H1 (cell line): Measurements from ENCODE around the gene GIPC2. TPM values are rescaled to one million over a fixed set of nuclear protein-coding genes. Genes with fewer than 3 reads are reported as not detected.

ENCODE experiments used
- CTCF ChIA-PET: fragments of 300-600 bp; sonication (Branson Sonifier 250); formaldehyde crosslinking; loops from one replicate; lab custom pipeline; 2021; ENCODE audit not compliant: partially characterized antibody; lab: Charles Lee
- POLR2A ChIA-PET: fragments of 300-600 bp; sonication (Branson Sonifier 250); formaldehyde crosslinking; loops from one replicate; lab custom pipeline; 2021; ENCODE audit warnings: inconsistent platforms; ENCODE audit not compliant: partially characterized antibody; lab: Charles Lee
- DNase-seq, 2 experiments: peaks; one replicate each; pipeline versions ENCODE4 v3.0.0 to v3.0.0-alpha.2; 2010 to 2022; ENCODE audit warnings: low spot score in 2 of 2, low read depth in 1 of 2, mixed read lengths in 1 of 2
- FAIRE-seq: peaks from 2 replicates; lab custom pipeline; 2011; peaks lifted over from hg19 to GRCh38; lab: Jason Lieb, UNC
- H2AFZ ChIP-seq: 2 replicates; pipeline ENCODE4 v1.8.1; 2012; ENCODE audit warnings: low read length, inconsistent platforms
- H2AK5ac ChIP-seq: 2 replicates; pipeline ENCODE4 v1.6.1; 2013; ENCODE audit warnings: low read depth, low read length
- H2BK120ac ChIP-seq: replicated peaks from 2 replicates; pipeline ENCODE3; 2013; ENCODE audit warnings: low read depth, low read length, inconsistent platforms
- H2BK12ac ChIP-seq: 2 replicates; pipeline ENCODE4 v1.6.1; 2013; ENCODE audit warnings: low read depth, low read length
- H2BK15ac ChIP-seq: 2 replicates; pipeline ENCODE4 v1.6.1; 2013; ENCODE audit warnings: low read length
- H2BK20ac ChIP-seq: 2 replicates; pipeline ENCODE4 v1.6.1; 2013; ENCODE audit warnings: low read length
- H2BK5ac ChIP-seq: 2 replicates; pipeline ENCODE4 v1.6.1; 2013; ENCODE audit warnings: low read depth, low read length
- H3K14ac ChIP-seq: 2 replicates; pipeline ENCODE4 v1.6.1; 2013; ENCODE audit warnings: inconsistent platforms; ENCODE audit not compliant: insufficient read length
- H3K18ac ChIP-seq: 2 replicates; pipeline ENCODE4 v1.6.1; 2013; ENCODE audit warnings: low read length; ENCODE audit errors: extremely low read depth
- H3K23ac ChIP-seq: 2 replicates; pipeline ENCODE4 v1.6.1; 2013; ENCODE audit warnings: inconsistent platforms; ENCODE audit not compliant: insufficient read length
- H3K23me2 ChIP-seq: 2 replicates; pipeline ENCODE4 v1.6.1; 2013; ENCODE audit warnings: low read depth, low read length
- H3K27ac ChIP-seq: 2 replicates; pipeline ENCODE4 v1.6.1; 2011; ENCODE audit warnings: low read depth, low read length, inconsistent platforms
- H3K27me3 ChIP-seq, 4 experiments: replicated peaks in 1 of 4; 1 replicate in 1 of 4; 2 replicates in 3 of 4; pipeline versions ENCODE4 v1.6.1 to v1.8.1; 2011 to 2013; ENCODE audit warnings: low read length in 3 of 4, mild to moderate bottlenecking in 3 of 4, inconsistent platforms in 2 of 4, mixed read lengths in 2 of 4, moderate library complexity in 1 of 4; ENCODE audit not compliant: control insufficient read depth in 3 of 4, insufficient read depth in 3 of 4; ENCODE audit errors: extremely low read depth in 1 of 4
- H3K36me3 ChIP-seq, 4 experiments: 2 replicates each; pipeline versions ENCODE4 v1.6.1 to v1.8.1; 2011 to 2013; ENCODE audit warnings: mild to moderate bottlenecking in 4 of 4, low read length in 3 of 4, moderate library complexity in 2 of 4, control low read depth in 1 of 4, inconsistent platforms in 1 of 4; ENCODE audit not compliant: insufficient read depth in 4 of 4, control insufficient read depth in 2 of 4
- H3K4ac ChIP-seq: replicated peaks from 2 replicates; pipeline ENCODE3; 2013; ENCODE audit warnings: low read length, low read depth, mixed read lengths, inconsistent platforms; ENCODE audit not compliant: insufficient read length
- H3K4me1 ChIP-seq, 4 experiments: replicated peaks in 1 of 4; 1 replicate in 1 of 4; 2 replicates in 3 of 4; pipeline versions ENCODE4 v1.6.1 to v1.8.1; 2011 to 2013; ENCODE audit warnings: low read length in 3 of 4, inconsistent platforms in 2 of 4, mixed read lengths in 1 of 4; ENCODE audit not compliant: insufficient read depth in 4 of 4, control insufficient read depth in 3 of 4
- H3K4me2 ChIP-seq, 2 experiments: 2 replicates each; pipeline versions ENCODE4 v1.6.1 to v1.8.1; 2011 to 2013; ENCODE audit warnings: low read depth in 2 of 2, low read length in 2 of 2, control low read depth in 1 of 2, inconsistent platforms in 1 of 2, mild to moderate bottlenecking in 1 of 2; ENCODE audit not compliant: insufficient read depth in 1 of 2
- H3K4me3 ChIP-seq, 4 experiments: fragments of 200-600, 300-600 bp in 1 of 4; sonication (generic), shearing (Covaris generic), sonication (Bioruptor Twin) in 1 of 4; 2 replicates each; pipeline versions ENCODE4 v1.5.1 to v1.8.1; 2011 to 2016; ENCODE audit warnings: low read length in 4 of 4, low read depth in 3 of 4, control low read depth in 2 of 4, inconsistent platforms in 2 of 4, mild to moderate bottlenecking in 2 of 4, mixed read lengths in 1 of 4, moderate library complexity in 1 of 4; ENCODE audit not compliant: insufficient read depth in 2 of 4; ENCODE audit errors: extremely low read depth in 1 of 4
- H3K56ac ChIP-seq: replicated peaks from 2 replicates; pipeline ENCODE3; 2013; ENCODE audit warnings: low read depth, mild to moderate bottlenecking, mixed read lengths, low read length, inconsistent platforms; ENCODE audit not compliant: insufficient read length
- H3K79me1 ChIP-seq: 2 replicates; pipeline ENCODE4 v1.6.1; 2013; ENCODE audit warnings: low read depth, low read length, control low read depth
- H3K79me2 ChIP-seq, 2 experiments: 2 replicates each; pipeline versions ENCODE4 v1.6.1 to v1.8.1; 2012 to 2013; ENCODE audit warnings: low read length in 2 of 2, mild to moderate bottlenecking in 2 of 2, inconsistent platforms in 1 of 2; ENCODE audit not compliant: insufficient read depth in 2 of 2, control insufficient read depth in 1 of 2
- H3K9ac ChIP-seq, 4 experiments: replicated peaks in 1 of 4; 1 replicate in 1 of 4; 2 replicates in 3 of 4; pipeline versions ENCODE4 v1.6.1 to v1.8.1; 2011 to 2013; ENCODE audit warnings: low read depth in 3 of 4, low read length in 3 of 4, control low read depth in 2 of 4, mild to moderate bottlenecking in 2 of 4, moderate library complexity in 2 of 4, inconsistent platforms in 1 of 4; ENCODE audit errors: extremely low read depth in 1 of 4
- H3K9me3 ChIP-seq, 2 experiments: 2 replicates each; pipeline versions ENCODE4 v1.6.1 to v1.8.1; 2012 to 2013; ENCODE audit warnings: mild to moderate bottlenecking in 2 of 2, moderate library complexity in 2 of 2, control low read depth in 1 of 2, inconsistent platforms in 1 of 2, low read depth in 1 of 2, low read length in 1 of 2, mixed read lengths in 1 of 2; ENCODE audit not compliant: insufficient read depth in 2 of 2
- H4K20me1 ChIP-seq, 2 experiments: replicated peaks in 1 of 2; 2 replicates each; pipeline versions ENCODE3 to v1.8.1; 2011 to 2013; ENCODE audit warnings: inconsistent platforms in 2 of 2, low read length in 2 of 2, mild to moderate bottlenecking in 1 of 2; ENCODE audit not compliant: insufficient read depth in 2 of 2, control insufficient read depth in 1 of 2
- H4K5ac ChIP-seq: 2 replicates; pipeline ENCODE4 v1.6.1; 2013; ENCODE audit warnings: low read length, low read depth, mixed read lengths, inconsistent platforms; ENCODE audit not compliant: insufficient read length
- H4K8ac ChIP-seq: 2 replicates; pipeline ENCODE4 v1.8.0; 2013; ENCODE audit warnings: mild to moderate bottlenecking, moderate library complexity, low read length, inconsistent platforms; ENCODE audit not compliant: insufficient read depth; ENCODE audit errors: extremely low read depth
- H4K91ac ChIP-seq: replicated peaks from 2 replicates; pipeline ENCODE3; 2013; ENCODE audit warnings: low read length, mixed read lengths, inconsistent platforms; ENCODE audit not compliant: insufficient read length
- ZNF274 ChIP-seq: IDR thresholded peaks from 2 replicates; pipeline ENCODE4 v1.7.0; 2012; ENCODE audit warnings: low read length, borderline replicate concordance; ENCODE audit errors: extremely low read depth
- WGBS, 2 experiments: shearing (Covaris generic) in 1 of 2; methylation state at CpG; one replicate each; pipeline versions ENCODE4 v1.1.6 to v1.1.7; 2013 to 2015; ENCODE audit warnings: low lambda C conversion rate in 2 of 2, mixed read lengths in 2 of 2, inconsistent platforms in 1 of 2, low coverage in 1 of 2, missing lambda C conversion rate in 1 of 2; ENCODE audit not compliant: insufficient replicate concordance in 2 of 2, insufficient coverage in 1 of 2, insufficient read length in 1 of 2; ENCODE audit errors: extremely low coverage in 1 of 2, missing lambda C conversion rate in 1 of 2; 5-methylcytosine and 5-hydroxymethylcytosine counted together
- polyA plus RNA-seq, 7 experiments: library from polyadenylated mRNA; depleted of rRNA in 3 of 7; stranded (reverse) in 5 of 7; unstranded in 2 of 7; fragments of >200 nt in 5 of 7; fragments of 200-250 nt in 2 of 7; gene quantifications; 1 replicate in 5 of 7; 2 replicates in 1 of 7; 4 replicates in 1 of 7; pipeline versions ENCODE4 v1.2.1 to v1.2.3, GENCODE V29; 2011 to 2013; ENCODE audit warnings: missing spikeins in 2 of 7, mixed read lengths in 2 of 7
- total RNA-seq: library from RNA; stranded (reverse); fragmentation: NEBNext Ultra II Directional; extraction: Animal tissue kit (Norgen Biotek cat#: 25700); gene quantifications from 2 replicates; pipeline ENCODE4 v1.2.1, GENCODE V29; 2021

Gene GIPC2
- total and polyA plus RNA-seq, 2 of the 8 experiments (the other 6 are each of a cell fraction or from before 2014, with no cell fraction given), result 0.29 to 0.69 TPM

DNA sequence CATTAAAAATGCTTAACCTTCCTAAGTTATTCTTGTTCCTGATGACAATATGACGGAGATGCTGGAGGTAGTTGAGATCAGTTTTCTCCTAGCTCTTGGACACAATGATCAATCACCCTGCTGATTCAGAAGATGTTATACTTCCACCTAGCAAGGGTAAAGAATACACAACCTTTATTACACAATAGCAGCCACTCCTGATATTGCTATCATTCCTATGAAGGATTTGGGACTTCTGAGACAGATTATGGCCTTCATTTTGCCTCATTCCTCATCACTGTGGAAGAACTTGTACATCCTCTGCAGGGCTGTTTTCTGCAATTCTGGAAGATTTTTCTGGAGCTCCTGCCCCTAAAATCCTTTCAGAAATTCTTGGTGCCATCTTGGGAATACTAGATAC, 47.8 kb downstream of the GIPC2 start:
- no peaks in the 10 kb centered on the region for H4K20me1 ChIP-seq
- H3K27ac ChIP-seq, result no peak overlapping the region
- DNase-seq, result no peak
- H2BK120ac ChIP-seq, result no peak overlapping the region
- H3K18ac ChIP-seq, result no peak overlapping the region
- ChIA-PET POLR2A (interaction anchor here (1.4 to 1.7 kb wide), 2 partner anchors 12 to 115 kb away, joined by 3 to 5 read pairs; no protein-coding TSS in a partner anchor), CTCF (interaction anchor here (1.6 kb wide), 1 partner anchor 21 kb away, joined by 6 read pairs; no protein-coding TSS in a partner anchor)
- no peak for FAIRE-seq
- H3K4ac ChIP-seq, result no peak overlapping the region
- TF ChIP-seq ZNF274, result no peak
- H2BK15ac ChIP-seq, result no peak overlapping the region
- H3K23me2 ChIP-seq, result no peaks in the 10 kb centered on the region
- H4K5ac ChIP-seq, result no peak overlapping the region
- 79% methylated on average over 1 of the region's 1 CpG; no CpG with 5 or more reads in 1 of the 2 experiments for WGBS, 2 experiments
- H3K4me2 ChIP-seq, result no peak overlapping the region
- no peaks in the 10 kb centered on the region for H3K27me3 ChIP-seq
- no peak overlapping the region for H4K91ac ChIP-seq
- no peak overlapping the region for H3K4me3 ChIP-seq
- H4K8ac ChIP-seq, result no peak overlapping the region
- H3K14ac ChIP-seq, result no peak overlapping the region
- no peaks in the 10 kb centered on the region for H3K9me3 ChIP-seq
- H2AFZ ChIP-seq, result no peak overlapping the region
- H3K9ac ChIP-seq, result no peak overlapping the region
- no peak overlapping the region for H2BK12ac ChIP-seq
- no peak overlapping the region for H2BK20ac ChIP-seq
- H3K23ac ChIP-seq, result no peak overlapping the region
- no peak overlapping the region for H3K56ac ChIP-seq
- H3K36me3 ChIP-seq, result no peaks in the 10 kb centered on the region
- H3K4me1 ChIP-seq, result no peaks in the 10 kb centered on the region; a peak in 1 of 7 replicates
- no peaks in the 10 kb centered on the region for H3K79me1 ChIP-seq
- H2BK5ac ChIP-seq, result no peak overlapping the region
- H3K79me2 ChIP-seq, result no peaks in the 10 kb centered on the region
- H2AK5ac ChIP-seq, result no peak overlapping the region
